HG03342 (cell line): ENCODE results near the gene VWA5A.
"Not testable (repeated sequence)": the region's sequence is repeated elsewhere in the genome, so short reads cannot be mapped to it uniquely, and the experiment has no call there.

ENCODE experiments used
- ATAC-seq: cut with Tn5 transposase; IDR thresholded peaks from one replicate; pipeline ENCODE4 v1.9.1; 2021; ENCODE audit warnings: mild to moderate bottlenecking, moderate library complexity; ENCODE audit not compliant: unreplicated experiment

The VWA5A gene

DNA sequence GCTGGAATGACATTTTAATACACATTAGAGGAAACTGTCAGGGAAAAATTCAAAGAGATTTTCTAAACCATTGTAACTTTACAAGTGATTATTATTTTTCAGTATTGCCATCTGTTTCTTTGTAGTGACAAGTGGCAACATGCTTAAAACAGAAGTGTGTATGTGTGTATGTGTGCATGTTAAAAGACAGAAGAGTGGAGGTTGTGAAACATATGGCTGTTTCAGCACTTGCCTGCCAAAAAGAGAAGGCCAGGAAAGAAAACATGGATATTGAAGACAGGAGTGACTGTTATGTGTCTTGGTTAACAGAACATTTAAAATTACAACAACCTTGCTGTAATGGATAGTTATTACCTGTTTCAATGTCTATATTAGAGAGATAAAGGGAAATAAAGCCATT lies 24.3 kb upstream of the VWA5A start:
- ATAC-seq = no peak

- ATAC-seq = no peak
These were observed 21.9 kb upstream of the VWA5A start for GRCh38 chr11:124093330-124093729.

- ATAC-seq = no peak
These were observed 20.5 kb upstream of the VWA5A start for GRCh38 chr11:124094731-124095130.

GRCh38 chr11:124096364-124096763 lies 18.9 kb upstream of the VWA5A start:
- ATAC-seq = no peak

GRCh38 chr11:124098141-124098540 lies 17.1 kb upstream of the VWA5A start:
- no peak for ATAC-seq

DNA sequence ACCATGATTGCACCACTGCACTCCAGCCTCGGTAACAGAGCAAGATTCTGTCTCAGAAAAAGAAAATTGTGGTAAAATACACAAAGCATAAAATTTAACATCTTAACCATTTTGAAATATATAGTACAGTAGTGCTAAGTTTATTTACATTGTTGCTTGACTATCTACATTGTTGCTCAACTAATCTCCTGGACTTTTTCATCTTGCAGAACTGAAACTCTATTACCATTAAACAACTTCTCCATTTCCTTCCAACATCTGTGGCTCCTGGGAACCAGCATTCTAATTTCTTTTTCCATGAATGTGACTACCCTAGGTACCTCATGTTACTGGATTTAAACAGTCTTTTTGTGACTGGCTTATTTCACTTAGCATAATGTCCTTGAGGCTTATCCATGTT lies 13.5 kb upstream of the VWA5A start:
- no peak for ATAC-seq

GRCh38 chr11:124108156-124108555 lies 7.1 kb upstream of the VWA5A start:
- ATAC-seq = peak; percentile 67

DNA sequence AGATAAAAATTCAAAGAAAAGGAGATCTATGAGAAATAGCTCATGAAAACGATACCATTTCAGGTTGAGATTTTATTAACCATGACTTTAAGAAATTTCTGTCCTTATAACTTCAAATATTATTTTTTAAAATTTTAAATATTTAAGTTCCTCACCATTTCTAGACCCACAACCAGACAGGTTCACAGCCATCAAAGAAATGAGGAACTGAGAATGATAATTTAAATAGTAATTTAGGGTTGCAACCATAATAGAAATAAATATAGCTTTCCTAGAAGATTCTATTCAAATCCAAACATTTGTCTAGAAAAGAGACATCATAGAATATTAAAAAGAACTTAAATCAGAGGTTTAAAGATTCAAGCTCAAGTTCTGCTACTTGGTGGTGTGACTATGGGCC lies 5.9 kb upstream of the VWA5A start:
- ATAC-seq = no peak

DNA sequence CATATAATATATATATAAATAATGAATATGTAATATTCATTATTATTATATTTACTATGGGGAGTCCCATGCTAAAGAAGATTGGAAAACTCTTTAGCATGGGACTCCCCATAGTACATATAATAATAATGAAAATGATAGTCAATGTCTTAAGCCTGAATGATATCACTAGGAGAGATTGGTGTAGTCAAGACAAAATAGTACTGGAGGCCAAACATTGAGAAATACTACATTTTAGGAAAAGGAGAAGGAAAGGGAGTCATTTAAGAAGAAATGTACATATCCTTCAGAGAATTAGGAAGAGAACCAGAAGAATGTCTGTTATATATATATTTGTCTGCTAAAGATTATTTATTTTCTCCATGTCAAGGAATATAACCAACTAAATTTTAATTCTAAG lies 5.0 kb upstream of the VWA5A start:
- no peak for ATAC-seq

- no peak for ATAC-seq
These were observed 1.4 kb upstream of the VWA5A start for GRCh38 chr11:124113890-124114289.

DNA sequence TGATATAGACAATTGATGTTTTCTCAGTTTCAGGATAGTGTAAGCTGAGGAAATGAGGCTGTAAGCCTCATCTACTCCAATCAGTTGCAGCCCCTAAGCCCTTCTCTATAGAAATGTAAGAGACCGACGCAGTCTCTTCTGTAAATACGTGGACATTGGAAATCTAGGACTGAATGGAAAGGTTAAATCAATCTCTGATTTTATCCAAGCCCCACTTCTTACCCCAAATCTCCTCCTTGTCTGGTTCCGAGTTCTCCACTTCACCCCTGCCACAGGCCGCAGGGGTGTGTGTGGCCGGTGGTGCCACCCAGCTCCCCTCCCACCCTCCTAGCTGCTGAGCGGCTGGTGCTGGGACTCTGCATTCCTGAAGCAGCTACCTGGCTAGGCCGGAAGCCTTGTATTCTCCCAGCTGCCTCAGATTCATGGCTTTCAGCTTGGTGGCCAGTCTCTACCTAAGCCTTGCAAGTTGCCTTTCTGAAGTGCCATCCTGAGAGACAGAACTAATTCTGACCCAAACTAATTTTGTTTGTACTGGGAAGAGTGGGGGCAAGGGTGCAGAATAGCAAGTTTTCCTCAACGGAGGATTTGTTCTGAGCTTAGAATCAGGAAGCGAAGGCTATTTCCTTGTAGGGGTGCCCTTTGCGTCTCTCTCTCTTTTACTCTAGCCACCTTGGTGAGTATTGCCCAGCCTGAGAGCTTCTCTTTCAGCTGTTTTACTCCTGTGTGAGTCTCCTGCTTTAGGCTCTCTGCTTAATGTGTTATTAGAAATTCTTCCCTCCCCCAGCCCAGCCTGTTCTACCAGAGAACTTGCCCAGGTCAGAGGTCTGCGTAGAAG lies 749 bp downstream of the VWA5A start:
- peak; percentile 16 for ATAC-seq

DNA sequence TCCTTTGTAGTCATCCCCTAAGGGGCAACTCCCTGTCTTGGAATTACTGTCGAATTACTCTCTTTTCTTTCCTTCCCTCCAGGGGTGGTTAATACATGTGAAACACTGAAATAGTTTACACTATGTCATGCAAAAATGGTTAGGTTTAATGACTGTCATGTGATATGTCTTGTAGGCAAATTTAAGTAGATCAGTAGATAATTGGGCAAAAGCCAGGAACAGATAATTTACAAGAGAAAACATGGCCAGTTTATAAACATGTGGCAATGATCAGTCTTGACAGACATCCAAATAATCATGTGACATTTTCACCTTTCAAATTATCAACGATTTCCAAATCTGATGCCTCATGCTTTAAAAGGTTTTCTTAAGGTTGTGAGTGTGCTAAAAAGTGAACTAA lies 3.9 kb downstream of the VWA5A start:
- no peak for ATAC-seq

DNA sequence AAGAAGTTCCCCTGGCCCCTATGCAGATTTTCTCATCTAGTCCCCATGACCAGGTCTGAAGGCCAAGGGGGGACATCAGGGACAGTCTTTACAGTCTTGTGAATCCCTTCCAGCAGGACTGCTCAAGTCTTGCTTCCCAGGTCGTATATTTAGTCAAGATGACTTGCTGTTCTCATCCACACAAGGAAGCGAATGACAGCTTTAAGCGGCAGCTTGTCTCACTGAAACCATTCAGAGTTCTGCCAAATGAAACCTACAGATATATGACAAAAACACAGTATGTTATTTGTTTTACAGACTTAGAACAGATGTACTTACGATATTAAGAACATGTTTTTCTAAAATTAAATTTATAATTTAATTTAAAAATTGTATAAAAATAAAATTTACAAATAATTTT lies 5.6 kb downstream of the VWA5A start:
- ATAC-seq = no peak

DNA sequence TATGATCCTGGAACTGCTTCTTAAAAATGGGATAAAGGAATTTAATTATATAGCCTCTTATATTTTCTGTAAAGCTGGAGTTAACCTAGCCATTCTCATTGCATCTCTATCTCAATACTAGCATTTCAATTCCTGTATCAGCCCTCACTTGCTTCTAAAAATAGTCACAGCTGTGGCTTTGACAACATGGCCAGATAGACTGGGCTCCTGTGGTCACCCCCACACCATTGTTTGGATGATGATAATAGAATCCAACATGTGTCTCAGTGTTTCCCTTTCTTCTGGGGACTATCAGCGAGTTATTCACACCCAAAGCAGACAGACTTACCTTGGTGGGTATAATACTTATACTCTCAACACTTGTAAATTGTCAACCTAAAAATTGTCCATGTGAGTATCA lies 6.9 kb downstream of the VWA5A start:
- no peak for ATAC-seq

- ATAC-seq = no peak
These were observed 8.4 kb downstream of the VWA5A start for GRCh38 chr11:124123622-124124021.

DNA sequence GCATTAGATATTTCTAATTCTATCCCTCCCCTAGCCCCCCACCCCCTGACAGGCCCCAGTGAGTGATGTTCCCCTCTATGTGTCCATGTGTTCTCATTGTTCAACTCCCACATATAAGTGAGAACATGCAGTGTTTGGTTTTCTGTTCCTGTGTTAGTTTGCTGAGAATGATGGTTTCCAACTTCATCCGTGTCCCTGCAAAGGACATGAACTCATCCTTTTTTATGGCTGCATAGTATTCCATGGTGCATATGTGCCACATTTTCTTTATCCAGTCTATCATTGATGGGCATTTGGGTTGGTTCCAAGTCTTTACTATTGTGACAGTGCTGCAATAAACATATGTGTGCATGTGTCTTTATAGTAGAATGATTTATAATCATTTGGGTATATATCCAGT lies 11.9 kb downstream of the VWA5A start:
- ATAC-seq = not testable (repeated sequence)

DNA sequence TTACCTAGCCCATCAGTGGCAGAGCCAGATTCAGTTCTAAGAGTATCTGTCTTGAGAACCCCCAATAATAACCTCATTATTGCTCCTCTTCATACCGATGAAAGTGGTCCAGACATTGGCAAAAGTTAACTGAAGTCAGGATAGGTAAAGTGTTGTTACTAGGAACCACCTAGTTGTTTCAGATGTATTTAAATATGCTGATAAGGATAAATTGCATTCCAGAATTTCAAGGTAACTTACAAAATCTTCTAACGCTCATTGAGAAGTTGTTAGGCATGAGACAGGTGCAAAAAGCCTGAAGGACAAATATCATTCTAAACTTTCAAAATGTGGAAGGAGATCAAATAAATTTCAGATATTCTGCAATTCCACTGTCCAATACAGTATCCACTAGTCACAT lies 27.8 kb downstream of the VWA5A start:
- ATAC-seq = no peak

DNA sequence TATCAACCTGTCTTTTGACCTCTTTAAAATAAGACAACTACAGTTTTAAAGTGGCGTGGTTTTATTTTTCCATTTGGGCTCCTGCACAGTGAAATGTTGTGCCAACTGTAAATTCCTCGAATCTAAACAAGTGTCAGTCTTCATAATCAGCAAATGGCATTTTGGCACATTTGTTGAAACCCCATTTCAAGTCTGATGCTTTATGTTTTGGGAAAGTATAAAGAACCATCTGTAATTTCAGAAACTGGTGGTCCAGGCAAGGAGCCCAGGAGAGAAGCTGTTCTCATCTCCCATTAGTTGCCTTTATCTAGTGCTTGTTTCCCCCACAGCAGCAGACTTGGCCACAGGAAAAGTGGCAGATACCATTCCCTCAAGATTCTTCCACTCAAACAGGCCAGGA lies 32.7 kb downstream of the VWA5A start:
- ATAC-seq = no peak

DNA sequence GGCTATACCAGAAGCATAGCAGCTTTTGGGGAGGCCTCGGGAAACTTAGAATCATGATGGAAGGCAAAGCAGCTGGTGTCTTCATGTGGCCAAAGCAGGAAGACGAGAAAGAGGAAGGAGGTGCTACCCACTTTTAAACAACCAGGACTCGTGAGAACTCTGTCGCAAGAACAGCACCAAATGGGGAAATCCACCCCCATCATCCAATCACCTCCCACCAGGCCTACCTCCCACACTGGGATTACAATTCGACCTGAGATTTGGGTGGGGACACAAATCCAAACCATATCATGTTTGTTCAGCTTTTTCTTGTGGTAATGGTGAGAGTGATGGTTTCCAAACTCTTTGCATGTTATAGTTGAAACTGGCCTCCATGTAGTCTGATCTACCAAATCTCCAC lies 35.4 kb downstream of the VWA5A start:
- no peak for ATAC-seq

- no peak for ATAC-seq
These were observed 37.6 kb downstream of the VWA5A start for GRCh38 chr11:124152770-124153407.

GRCh38 chr11:124153821-124154220 lies 38.6 kb downstream of the VWA5A start:
- no peak for ATAC-seq

DNA sequence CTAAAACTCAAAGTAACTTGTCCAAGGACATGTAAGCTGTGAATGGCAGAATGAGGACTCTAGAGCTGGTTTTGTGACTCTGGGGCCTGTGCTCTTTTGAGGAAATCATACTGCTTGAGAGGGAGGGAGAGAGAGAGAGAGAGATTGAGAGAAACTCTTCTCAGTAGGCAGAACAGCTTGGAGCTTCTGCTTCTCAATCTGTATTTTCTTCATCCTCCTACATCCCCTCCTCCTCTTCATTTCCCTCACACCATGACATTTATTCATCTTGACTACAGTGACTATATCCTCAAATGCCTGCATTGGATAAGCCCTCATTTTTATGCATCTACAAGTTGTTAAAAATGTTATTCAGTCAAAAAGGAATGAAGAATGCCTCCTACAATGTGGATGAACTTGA lies 44.2 kb downstream of the VWA5A start:
- ATAC-seq = no peak

DNA sequence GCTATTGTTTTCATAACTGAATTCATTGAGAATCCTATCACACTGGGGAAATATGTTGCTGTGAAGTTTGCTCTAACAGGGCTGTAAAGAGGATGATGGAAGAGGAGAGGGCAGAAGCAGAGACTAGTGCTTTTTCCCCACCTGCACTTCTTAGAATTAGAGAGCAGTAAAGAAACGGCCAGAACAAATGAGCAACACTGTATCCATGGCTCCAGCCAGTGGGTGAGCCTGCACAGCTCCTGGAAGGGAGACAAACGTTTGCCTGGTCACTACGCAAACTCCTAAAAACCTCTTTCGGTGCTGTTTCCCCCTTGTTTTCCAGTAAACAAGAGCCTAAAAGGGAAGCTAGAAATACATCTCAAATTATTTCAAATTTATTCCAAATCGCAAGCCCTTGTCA lies 45.7 kb downstream of the VWA5A start:
- no peak for ATAC-seq
